Muscle of back (tissue), 11 donors: Measurements from ENCODE around the gene RAP1GAP2. TPM values are rescaled to one million over a fixed set of nuclear protein-coding genes. Genes with fewer than 3 reads are reported as not detected.
A peak's percentile ranks its signal among the peaks of the same experiment; 100 is the strongest.
"Not testable (repeated sequence)": the region's sequence is repeated elsewhere in the genome, so short reads cannot be mapped to it uniquely, and the experiment has no call there.

Experiments
- DNase-seq, 3 donors: peaks; one replicate each; pipeline versions ENCODE4 v3.0.0 to v3.0.0-alpha.2; 2013
- polyA plus RNA-seq, 10 donors: library from polyadenylated mRNA; unstranded; fragments of 120-200 nt; gene quantifications; one replicate each; pipeline ENCODE4 v1.2.1, GENCODE V29; 2013; ENCODE audit not compliant: insufficient read length in 10 of 10

RAP1GAP2 gene
- polyA plus RNA-seq, 10 donors: 1.5 to 3.7 (median 2.7) TPM

- DNase-seq: no peak
Observed at GRCh38 chr17:3022197-3022596, 226.0 kb downstream of the RAP1GAP2 start.

- no peak for DNase-seq
Observed at GRCh38 chr17:3024346-3024745, 228.1 kb downstream of the RAP1GAP2 start.

GRCh38 chr17:3025421-3026124 lies 229.3 kb downstream of the RAP1GAP2 start:
- no peak for DNase-seq

- no peak for DNase-seq
Observed at GRCh38 chr17:3026125-3026855, 230.1 kb downstream of the RAP1GAP2 start.

GRCh38 chr17:3026856-3027751 lies 230.9 kb downstream of the RAP1GAP2 start:
- no peak for DNase-seq

- DNase-seq: no peak
Observed at GRCh38 chr17:3027786-3028532, 231.7 kb downstream of the RAP1GAP2 start.

GRCh38 chr17:3029213-3029913 lies 233.1 kb downstream of the RAP1GAP2 start:
- no peak for DNase-seq

GRCh38 chr17:3030096-3030495 lies 233.9 kb downstream of the RAP1GAP2 start:
- peak in 1 of 3 donors; percentile 36 for DNase-seq

GRCh38 chr17:3030852-3031470 lies 234.7 kb downstream of the RAP1GAP2 start:
- DNase-seq: not testable (repeated sequence)

- DNase-seq: no peak
Observed at GRCh38 chr17:3032258-3033247, 236.3 kb downstream of the RAP1GAP2 start.

- no peak for DNase-seq
Observed at GRCh38 chr17:3033248-3033640, 237.0 kb downstream of the RAP1GAP2 start.

- DNase-seq: no peak
Observed at GRCh38 chr17:3033741-3034577, 237.7 kb downstream of the RAP1GAP2 start.

- DNase-seq: no peak
Observed at GRCh38 chr17:3034578-3034920, 238.3 kb downstream of the RAP1GAP2 start.

GRCh38 chr17:3035256-3035967 lies 239.2 kb downstream of the RAP1GAP2 start:
- no peak for DNase-seq

- no peak for DNase-seq
Observed at GRCh38 chr17:3035968-3036280, 239.7 kb downstream of the RAP1GAP2 start.

GRCh38 chr17:3036800-3037199 lies 240.6 kb downstream of the RAP1GAP2 start:
- DNase-seq: no peak

- DNase-seq: no peak
Observed at GRCh38 chr17:3037259-3037658, 241.0 kb downstream of the RAP1GAP2 start.

GRCh38 chr17:3038941-3039340 lies 242.7 kb downstream of the RAP1GAP2 start:
- DNase-seq: no peak
